GM12874 (cell line): ENCODE measurements around the gene TAF7L.

Experiments used
- CTCF ChIP-seq: IDR thresholded peaks from 2 replicates; pipeline ENCODE4 v1.5.1; 2011; ENCODE audit warnings: low read depth, mild to moderate bottlenecking, control low read depth, low read length, moderate library complexity; ENCODE audit not compliant: insufficient read depth

The TAF7L gene, protein sequence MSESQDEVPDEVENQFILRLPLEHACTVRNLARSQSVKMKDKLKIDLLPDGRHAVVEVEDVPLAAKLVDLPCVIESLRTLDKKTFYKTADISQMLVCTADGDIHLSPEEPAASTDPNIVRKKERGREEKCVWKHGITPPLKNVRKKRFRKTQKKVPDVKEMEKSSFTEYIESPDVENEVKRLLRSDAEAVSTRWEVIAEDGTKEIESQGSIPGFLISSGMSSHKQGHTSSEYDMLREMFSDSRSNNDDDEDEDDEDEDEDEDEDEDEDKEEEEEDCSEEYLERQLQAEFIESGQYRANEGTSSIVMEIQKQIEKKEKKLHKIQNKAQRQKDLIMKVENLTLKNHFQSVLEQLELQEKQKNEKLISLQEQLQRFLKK

DNA sequence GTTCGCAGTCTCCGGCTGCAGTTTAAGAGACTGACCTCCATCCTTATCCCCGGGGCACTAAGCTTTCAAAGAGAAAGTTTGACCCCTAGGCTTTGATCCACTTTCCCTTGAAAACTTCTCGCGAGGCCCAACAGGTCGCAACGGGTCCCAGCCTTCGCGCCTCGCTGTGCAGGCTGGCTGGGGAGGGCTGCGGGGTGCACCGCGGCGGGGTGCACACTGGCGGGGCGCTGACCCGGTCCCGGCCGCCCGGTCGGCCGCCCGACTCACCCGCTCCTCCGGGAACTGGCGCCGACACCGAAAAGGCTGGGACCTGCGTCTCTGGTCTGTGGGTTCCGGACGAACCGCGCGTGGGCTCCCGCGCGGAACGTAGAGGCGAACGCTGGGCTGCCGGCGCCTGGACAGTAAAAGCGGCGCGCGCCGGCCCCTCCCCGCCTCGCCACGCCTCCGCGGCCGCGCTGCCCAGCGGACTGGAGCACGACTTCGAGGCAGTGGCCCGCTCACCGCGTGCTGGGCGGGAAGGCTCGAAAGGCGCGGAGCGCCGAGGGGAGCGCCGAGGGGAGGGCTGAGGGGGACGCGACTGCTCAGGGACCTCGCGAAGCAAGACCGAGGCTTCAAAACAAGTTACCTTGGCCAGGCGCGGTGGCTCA is at the start of gene TAF7L:
Gene TAF7L (minus strand): TSS at position 378 of the 647 bp plus-strand sequence. CDS start 3,791 bp downstream, outside the sequence.
- no peak for TF ChIP-seq CTCF

DNA sequence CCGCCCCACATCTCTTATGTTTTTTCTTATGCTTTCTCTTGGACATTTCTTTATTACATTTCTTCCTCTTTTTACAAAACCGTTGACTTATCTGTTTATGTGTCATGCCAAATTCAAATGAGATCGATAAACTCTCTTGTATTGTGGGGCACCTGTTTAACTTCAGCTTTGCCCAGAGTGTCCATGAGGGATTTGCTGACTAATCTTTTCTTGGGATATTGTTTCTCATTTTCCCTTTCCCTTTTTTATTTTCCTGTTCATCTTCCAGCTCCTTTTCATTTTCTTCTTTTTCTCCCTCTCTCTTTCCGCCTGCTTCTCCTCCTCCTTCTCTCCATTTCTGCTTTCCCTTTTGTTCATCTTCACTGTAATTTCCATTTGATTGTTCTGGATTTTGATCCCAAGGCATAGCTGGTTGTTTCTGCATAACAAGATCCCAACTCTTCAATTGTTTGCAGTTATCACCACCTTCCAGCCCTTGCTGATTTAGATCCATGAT is 46.7 kb upstream of the TAF7L start:
- TF ChIP-seq CTCF = no peak

DNA sequence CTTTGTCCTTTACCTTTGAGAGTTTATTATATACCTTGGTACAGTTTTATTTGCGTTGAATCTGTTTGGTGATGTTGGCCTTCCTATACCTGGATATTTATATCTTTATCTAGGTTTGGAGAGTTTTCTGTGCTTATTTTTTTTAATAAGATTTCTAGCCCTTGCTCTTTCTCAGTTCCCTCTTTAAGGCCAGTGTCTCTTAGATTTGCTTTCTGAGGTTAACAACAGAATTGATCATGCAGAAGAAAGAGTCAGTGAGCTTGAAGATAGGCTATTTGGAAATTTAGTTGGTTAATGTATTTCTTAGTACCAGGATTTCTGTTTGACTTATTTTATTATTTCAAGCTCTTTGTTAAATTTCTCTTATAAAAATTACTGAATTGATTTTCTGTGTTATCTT is 12.7 kb upstream of the TAF7L start:
- TF ChIP-seq CTCF = no peak

- 0 out of 2 replicates have a peak, but pooled peaks have one; percentile 36 for TF ChIP-seq CTCF
Observed at GRCh38 chrX:101287402-101287801, 3.7 kb downstream of the TAF7L start.

DNA sequence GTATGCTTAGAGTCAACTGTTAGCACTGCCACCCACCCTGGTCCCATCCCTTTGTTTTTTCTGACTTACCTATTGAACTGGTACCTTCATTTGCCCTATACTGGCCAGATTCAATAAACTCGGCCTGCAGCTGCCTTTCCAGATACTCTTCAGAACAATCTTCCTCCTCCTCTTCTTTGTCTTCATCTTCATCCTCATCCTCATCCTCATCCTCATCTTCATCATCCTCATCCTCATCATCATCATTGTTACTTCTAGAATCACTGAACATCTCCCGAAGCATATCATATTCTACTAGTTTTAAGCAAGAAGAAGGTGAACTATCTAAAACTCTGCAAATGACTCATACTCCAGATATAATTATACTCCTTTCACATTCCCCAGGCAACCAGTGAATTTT is 14.9 kb downstream of the TAF7L start:
- TF ChIP-seq CTCF = no peak

GRCh38 chrX:101274198-101274597 is 16.9 kb downstream of the TAF7L start:
- TF ChIP-seq CTCF = no peak

DNA sequence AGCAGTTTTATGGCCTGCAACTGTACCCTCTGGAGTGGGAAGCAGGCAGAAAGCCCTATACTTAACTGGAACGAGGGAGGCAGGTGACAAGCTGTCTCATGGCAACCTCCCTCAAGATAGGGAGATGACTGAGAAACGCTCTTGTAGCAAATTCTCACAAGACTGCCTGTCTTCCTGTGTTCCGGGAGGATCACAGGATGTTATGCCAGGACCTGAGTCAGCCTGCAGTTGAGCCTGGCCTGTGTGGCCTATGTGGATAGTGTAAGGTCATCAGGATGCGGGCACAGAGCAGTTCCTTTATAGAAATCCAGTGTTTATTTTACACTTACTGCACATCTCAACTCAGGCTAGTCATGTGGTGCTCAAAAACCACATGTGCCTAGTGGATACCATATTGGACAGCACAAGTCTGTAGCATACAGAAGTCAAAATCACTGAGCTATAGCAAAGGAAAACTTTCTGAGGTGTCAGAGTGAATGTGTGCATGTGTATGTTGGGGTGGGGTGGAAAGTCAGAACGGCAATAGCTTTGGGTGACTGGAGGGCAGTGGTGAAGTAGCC is 25.2 kb downstream of the TAF7L start:
- TF ChIP-seq CTCF = no peak
